ENCODE data around the gene OR4D6.

- TF ChIP-seq CTCF (IDR thresholded peaks at IDR 0.05; ENCODE audit: insufficient read depth, low read depth, low read length) (no peak), EZH2 (IDR thresholded peaks at IDR 0.05; ENCODE audit: insufficient read depth, low read length) (no peak)
Observed at GRCh38 chr11:59473015-59473414, 16.3 kb downstream of the OR4D6 start, which contains the start of gene OR4D10.
